ENCODE results near the gene TMEM225.

The TMEM225 gene

GRCh38 chr11:123859731-123860130, 25.7 kb downstream of the TMEM225 start:
- TF ChIP-seq POLR2AphosphoS5 (IDR thresholded peaks at IDR 0.05; ENCODE audit: low read depth, low read length) (no peak), TAF1 (IDR thresholded peaks at IDR 0.05; ENCODE audit: borderline replicate concordance, insufficient read depth, low read length) (no peak), REST (IDR thresholded peaks at IDR 0.05; ENCODE audit: insufficient read depth in 1 of 2, low read depth in 2 of 2, low read length in 2 of 2) (no peak)

GRCh38 chr11:123856444-123856843, 29.0 kb downstream of the TMEM225 start:
- no peak for TF ChIP-seq POLR2AphosphoS5 (IDR thresholded peaks at IDR 0.05; ENCODE audit: low read depth, low read length)
- no peak for TF ChIP-seq REST (IDR thresholded peaks at IDR 0.05; ENCODE audit: insufficient read depth in 1 of 2, low read depth in 2 of 2, low read length in 2 of 2)
- TF ChIP-seq FOXP2 (optimal IDR thresholded peaks at IDR 0.05; ENCODE audit: borderline replicate concordance, extremely low read depth, extremely low read length, insufficient read depth), result no peak
- no peak for TF ChIP-seq TAF1 (IDR thresholded peaks at IDR 0.05; ENCODE audit: borderline replicate concordance, insufficient read depth, low read length)
- no peak for TF ChIP-seq SIN3A (IDR thresholded peaks at IDR 0.05; ENCODE audit: borderline replicate concordance, insufficient read depth, low read length)

GRCh38 chr11:123853038-123853437, 32.4 kb downstream of the TMEM225 start:
- TF ChIP-seq REST (IDR thresholded peaks at IDR 0.05; ENCODE audit: insufficient read depth in 1 of 2, low read depth in 2 of 2, low read length in 2 of 2) (no peak), FOXP2 (optimal IDR thresholded peaks at IDR 0.05; ENCODE audit: borderline replicate concordance, extremely low read depth, extremely low read length, insufficient read depth) (no peak), POLR2AphosphoS5 (IDR thresholded peaks at IDR 0.05; ENCODE audit: low read depth, low read length) (no peak), SIN3A (IDR thresholded peaks at IDR 0.05; ENCODE audit: borderline replicate concordance, insufficient read depth, low read length) (no peak), TAF1 (IDR thresholded peaks at IDR 0.05; ENCODE audit: borderline replicate concordance, insufficient read depth, low read length) (no peak)

GRCh38 chr11:123852321-123852720, 33.1 kb downstream of the TMEM225 start:
- no peak for TF ChIP-seq TAF1 (IDR thresholded peaks at IDR 0.05; ENCODE audit: borderline replicate concordance, insufficient read depth, low read length)
- no peak for TF ChIP-seq REST (IDR thresholded peaks at IDR 0.05; ENCODE audit: insufficient read depth in 1 of 2, low read depth in 2 of 2, low read length in 2 of 2)
- no peak for TF ChIP-seq SIN3A (IDR thresholded peaks at IDR 0.05; ENCODE audit: borderline replicate concordance, insufficient read depth, low read length)
- no peak for TF ChIP-seq FOXP2 (optimal IDR thresholded peaks at IDR 0.05; ENCODE audit: borderline replicate concordance, extremely low read depth, extremely low read length, insufficient read depth)
- no peak for TF ChIP-seq POLR2AphosphoS5 (IDR thresholded peaks at IDR 0.05; ENCODE audit: low read depth, low read length)

GRCh38 chr11:123851110-123851509, 34.4 kb downstream of the TMEM225 start:
- no peak for TF ChIP-seq SIN3A (IDR thresholded peaks at IDR 0.05; ENCODE audit: borderline replicate concordance, insufficient read depth, low read length)
- no peak for TF ChIP-seq TAF1 (IDR thresholded peaks at IDR 0.05; ENCODE audit: borderline replicate concordance, insufficient read depth, low read length)
- no peak for TF ChIP-seq REST (IDR thresholded peaks at IDR 0.05; ENCODE audit: insufficient read depth in 1 of 2, low read depth in 2 of 2, low read length in 2 of 2)
- TF ChIP-seq POLR2AphosphoS5 (IDR thresholded peaks at IDR 0.05; ENCODE audit: low read depth, low read length), result no peak
- TF ChIP-seq FOXP2 (optimal IDR thresholded peaks at IDR 0.05; ENCODE audit: borderline replicate concordance, extremely low read depth, extremely low read length, insufficient read depth), result no peak

All from PFSK-1 (cell line).